HEK293T (cell line): Measurements from ENCODE around the gene AOPEP.

ENCODE experiments used
- ARNT ChIP-seq: fragments of 450-650 bp; IDR thresholded peaks from 2 replicates; pipeline ENCODE4 v1.6.1; 2017; ENCODE audit warnings: mild to moderate bottlenecking
- FOXM1 ChIP-seq: fragments of 450-650 bp; IDR thresholded peaks from 2 replicates; pipeline ENCODE4 v1.6.1; 2017; ENCODE audit warnings: mild to moderate bottlenecking, borderline replicate concordance

- no peak for TF ChIP-seq FOXM1
- TF ChIP-seq ARNT, result no peak
Measured at GRCh38 chr9:94713436-94714215, 12.9 kb upstream of the AOPEP start.
